ENCODE data around the gene ZNF830.

GRCh38 chr17:34989473-34989872 is 28.1 kb downstream of the ZNF830 start:
- TF ChIP-seq CTCF (IDR thresholded peaks at IDR 0.05 in 2 of 3, conservative IDR thresholded peaks at IDR 0.05 in 1 of 3; ENCODE audit: borderline replicate concordance in 1 of 3, insufficient read depth in 1 of 3, low read depth in 2 of 3, low read length in 2 of 3) (no peak), POLR2AphosphoS5 (IDR thresholded peaks at IDR 0.05; ENCODE audit: low read depth, low read length) (no peak), REST (IDR thresholded peaks at IDR 0.05; ENCODE audit: low read depth) (no peak), POLR2A (IDR thresholded peaks at IDR 0.05; ENCODE audit: borderline replicate concordance, extremely low read depth, insufficient read depth, insufficient read length) (no peak), ATF3 (IDR thresholded peaks at IDR 0.05) (no peak), TCF7L2 (IDR thresholded peaks at IDR 0.05; ENCODE audit: borderline replicate concordance, extremely low read depth, insufficient read depth, insufficient read length) (no peak), EZH2 (IDR thresholded peaks at IDR 0.05) (no peak), RAD21 (IDR thresholded peaks at IDR 0.05; ENCODE audit: low read depth) (no peak), JUND (IDR thresholded peaks at IDR 0.05) (no peak), MAX (IDR thresholded peaks at IDR 0.05) (no peak), YY1 (IDR thresholded peaks at IDR 0.05; ENCODE audit: extremely low read depth, insufficient replicate concordance, low read depth, low read length) (no peak), EZH2phosphoT487 (IDR thresholded peaks at IDR 0.05; ENCODE audit: borderline replicate concordance) (no peak), ZFX (IDR thresholded peaks at IDR 0.05) (no peak)
